GM12878 (cell line): ENCODE measurements around the gene FAM227A. TPM values are rescaled to one million over a fixed set of nuclear protein-coding genes. Genes with fewer than 3 reads are reported as not detected.

Source experiments
- EP300 ChIP-seq, 2 experiments: fragments of 150-350 bp in 1 of 2; IDR thresholded peaks; 2 replicates each; pipeline ENCODE4 v1.6.1; 2011 to 2012; ENCODE audit warnings: low read depth in 2 of 2, low read length in 2 of 2, borderline replicate concordance in 1 of 2, improper control_type of control experiment in 1 of 2, inconsistent platforms in 1 of 2; ENCODE audit not compliant: control insufficient read depth in 1 of 2
- FOS ChIP-seq: IDR thresholded peaks from 3 replicates; pipeline ENCODE4 v1.6.1; 2011; ENCODE audit warnings: borderline replicate concordance; ENCODE audit not compliant: insufficient read length; ENCODE audit errors: extremely low read depth
- HCFC1 ChIP-seq: fragments of 150-350 bp; IDR thresholded peaks from 2 replicates; pipeline ENCODE4 v1.6.1; 2014; ENCODE audit warnings: low read length
- IKZF1 ChIP-seq: fragments of 450-650 bp; conservative IDR thresholded peaks from 2 replicates; pipeline ENCODE4 v1.6.1; 2017; ENCODE audit warnings: antibody characterized with exemption, mild to moderate bottlenecking
- KDM1A ChIP-seq: fragments of 200-600 bp; sonication (generic); IDR thresholded peaks from 2 replicates; pipeline ENCODE4 v1.6.1; 2016; ENCODE audit warnings: borderline replicate concordance
- MYC ChIP-seq: IDR thresholded peaks from 2 replicates; pipeline ENCODE4 v1.6.1; 2011; ENCODE audit warnings: mild to moderate bottlenecking, low read length, moderate library complexity, inconsistent platforms; ENCODE audit not compliant: insufficient read depth, insufficient replicate concordance, insufficient read length, severe bottlenecking
- NFXL1 ChIP-seq: fragments of 450-650 bp; IDR thresholded peaks from 2 replicates; pipeline ENCODE4 v1.6.1; 2017; ENCODE audit warnings: antibody characterized with exemption, mild to moderate bottlenecking, borderline replicate concordance
- NFYB ChIP-seq: IDR thresholded peaks from 2 replicates; pipeline ENCODE4 v1.6.1; 2011; ENCODE audit warnings: low read depth, mild to moderate bottlenecking, low read length, improper control_type of control experiment, moderate library complexity; ENCODE audit not compliant: insufficient read depth
- RUNX3 ChIP-seq: IDR thresholded peaks from 2 replicates; pipeline ENCODE4 v1.6.1; 2012; ENCODE audit warnings: low read length, inconsistent platforms
- SIN3A ChIP-seq: IDR thresholded peaks from 2 replicates; pipeline ENCODE4 v1.6.1; 2012; ENCODE audit warnings: low read depth, low read length, improper control_type of control experiment
- SPI1 ChIP-seq: IDR thresholded peaks from 2 replicates; pipeline ENCODE4 v1.6.1; 2011; ENCODE audit warnings: low read depth, mild to moderate bottlenecking, low read length, moderate library complexity, borderline replicate concordance; ENCODE audit not compliant: insufficient read depth
- SUZ12 ChIP-seq: fragments of 200-600 bp; sonication (generic); IDR thresholded peaks from one replicate; pipeline ENCODE4 v1.6.1; 2018; ENCODE audit warnings: antibody characterized with exemption, mild to moderate bottlenecking; ENCODE audit not compliant: unreplicated experiment
- ZNF384 ChIP-seq: IDR thresholded peaks from 2 replicates; pipeline ENCODE4 v1.6.1; 2012; ENCODE audit warnings: low read depth, mild to moderate bottlenecking, low read length, improper control_type of control experiment, borderline replicate concordance
- ZSCAN29 ChIP-seq: fragments of 450-650 bp; IDR thresholded peaks from 2 replicates; pipeline ENCODE4 v1.6.1; 2017; ENCODE audit warnings: mild to moderate bottlenecking, moderate library complexity
- polyA plus RNA-seq, 11 experiments: library from polyadenylated mRNA; depleted of rRNA in 4 of 11; unstranded in 6 of 11; stranded (reverse) in 5 of 11; fragments of >200 nt; fragmentation: Nextera tagmentation in 4 of 11; fragmentation: Illumina TruSeq in 1 of 11; extraction: Ambion mirVana in 4 of 11; extraction: Trizol in 1 of 11; gene quantifications; 1 replicate in 1 of 11; 2 replicates in 10 of 11; pipeline versions ENCODE4 v1.2.1 to v1.2.3, GENCODE V29; 2011 to 2016; ENCODE audit warnings: inconsistent platforms in 2 of 11, missing spikeins in 2 of 11, low read depth in 1 of 11
- total RNA-seq, 4 experiments: library from RNA; depleted of rRNA in 3 of 4; stranded (reverse); fragments of >200 nt in 3 of 4; fragmentation: Illumina TruSeq in 1 of 4; extraction: Trizol in 1 of 4; gene quantifications; 2 replicates each; pipeline versions ENCODE4 v1.2.1 to v1.2.3, GENCODE V29; 2013 to 2021
- TF ChIP-seq, protein P1 (sequence below): fragments of 450-650 bp; IDR thresholded peaks from 2 replicates; pipeline ENCODE4 v1.6.1; 2017; ENCODE audit warnings: antibody characterized with exemption, mild to moderate bottlenecking, moderate library complexity
- TF ChIP-seq, protein P2 (sequence below): fragments of 450-650 bp; IDR thresholded peaks from 2 replicates; pipeline ENCODE4 v1.6.1; 2014; ENCODE audit warnings: mild to moderate bottlenecking
- TF ChIP-seq, protein P3 (sequence below): fragments of 450-650 bp; formaldehyde crosslinking; IDR thresholded peaks from 2 replicates; pipeline ENCODE4 v1.4.0; 2020; ENCODE audit warnings: mild to moderate bottlenecking, moderate library complexity
- TF ChIP-seq, protein P4 (sequence below): fragments of 450-650 bp; IDR thresholded peaks from 2 replicates; pipeline ENCODE4 v1.6.1; 2017; ENCODE audit warnings: mild to moderate bottlenecking

The FAM227A gene
- total and polyA plus RNA-seq, 10 of the 15 experiments (the other 5 are each of a cell fraction or from before 2014, with no cell fraction given), result 0.02 to 0.59 (median 0.25) TPM

DNA sequence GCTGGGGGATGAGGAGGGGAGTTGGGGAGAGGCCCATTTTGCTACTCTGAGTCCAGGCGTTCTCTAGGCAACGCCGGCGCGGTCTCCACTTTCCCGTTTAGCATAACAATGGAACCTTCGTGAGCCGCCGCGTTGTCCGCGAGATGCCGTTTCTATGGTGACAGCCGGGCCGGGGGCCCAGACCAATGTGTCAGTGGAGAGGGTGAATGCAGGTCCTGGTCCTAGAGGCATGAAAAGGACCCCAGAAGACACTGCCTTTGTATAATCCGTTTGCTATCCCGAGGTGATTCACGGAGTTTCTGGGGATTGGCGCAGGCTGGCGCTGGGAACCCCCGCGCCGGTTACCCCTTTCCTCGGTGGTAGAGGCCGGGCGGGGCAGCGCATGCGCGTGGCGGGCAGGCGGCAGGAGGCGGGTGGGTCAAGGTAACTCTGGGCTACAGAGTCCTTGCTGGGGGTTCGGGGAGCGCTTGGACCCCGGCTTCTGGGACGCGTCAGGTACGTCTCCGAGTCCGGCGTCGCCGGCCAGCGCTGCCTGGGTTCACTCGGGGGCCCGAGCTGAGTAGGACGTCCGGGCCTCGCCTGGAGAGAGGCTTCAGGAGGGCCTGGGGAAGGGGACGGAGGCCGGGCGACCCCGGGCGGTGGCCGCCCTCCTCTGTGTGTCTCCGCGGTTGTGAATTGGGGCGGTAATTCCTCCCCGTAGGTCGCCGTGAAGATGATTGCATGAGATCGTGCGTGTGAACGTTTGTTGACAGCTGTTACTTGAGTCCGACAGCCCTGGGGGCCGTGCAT is at the start of gene FAM227A, which contains the start of gene CBY1 (continued):
- TF ChIP-seq, protein P1, sequence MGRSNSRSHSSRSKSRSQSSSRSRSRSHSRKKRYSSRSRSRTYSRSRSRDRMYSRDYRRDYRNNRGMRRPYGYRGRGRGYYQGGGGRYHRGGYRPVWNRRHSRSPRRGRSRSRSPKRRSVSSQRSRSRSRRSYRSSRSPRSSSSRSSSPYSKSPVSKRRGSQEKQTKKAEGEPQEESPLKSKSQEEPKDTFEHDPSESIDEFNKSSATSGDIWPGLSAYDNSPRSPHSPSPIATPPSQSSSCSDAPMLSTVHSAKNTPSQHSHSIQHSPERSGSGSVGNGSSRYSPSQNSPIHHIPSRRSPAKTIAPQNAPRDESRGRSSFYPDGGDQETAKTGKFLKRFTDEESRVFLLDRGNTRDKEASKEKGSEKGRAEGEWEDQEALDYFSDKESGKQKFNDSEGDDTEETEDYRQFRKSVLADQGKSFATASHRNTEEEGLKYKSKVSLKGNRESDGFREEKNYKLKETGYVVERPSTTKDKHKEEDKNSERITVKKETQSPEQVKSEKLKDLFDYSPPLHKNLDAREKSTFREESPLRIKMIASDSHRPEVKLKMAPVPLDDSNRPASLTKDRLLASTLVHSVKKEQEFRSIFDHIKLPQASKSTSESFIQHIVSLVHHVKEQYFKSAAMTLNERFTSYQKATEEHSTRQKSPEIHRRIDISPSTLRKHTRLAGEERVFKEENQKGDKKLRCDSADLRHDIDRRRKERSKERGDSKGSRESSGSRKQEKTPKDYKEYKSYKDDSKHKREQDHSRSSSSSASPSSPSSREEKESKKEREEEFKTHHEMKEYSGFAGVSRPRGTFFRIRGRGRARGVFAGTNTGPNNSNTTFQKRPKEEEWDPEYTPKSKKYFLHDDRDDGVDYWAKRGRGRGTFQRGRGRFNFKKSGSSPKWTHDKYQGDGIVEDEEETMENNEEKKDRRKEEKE, result peak; percentile 96
- TF ChIP-seq IKZF1, result peak; percentile 46
- TF ChIP-seq ZNF384, result no peak
- no peak for TF ChIP-seq SPI1
- TF ChIP-seq HCFC1, result 0 out of 2 replicates have a peak, but pooled peaks have one; percentile 35
- TF ChIP-seq RUNX3, result 0 out of 2 replicates have a peak, but pooled peaks have one; percentile 15
- no peak for TF ChIP-seq MYC
- TF ChIP-seq, protein P2, sequence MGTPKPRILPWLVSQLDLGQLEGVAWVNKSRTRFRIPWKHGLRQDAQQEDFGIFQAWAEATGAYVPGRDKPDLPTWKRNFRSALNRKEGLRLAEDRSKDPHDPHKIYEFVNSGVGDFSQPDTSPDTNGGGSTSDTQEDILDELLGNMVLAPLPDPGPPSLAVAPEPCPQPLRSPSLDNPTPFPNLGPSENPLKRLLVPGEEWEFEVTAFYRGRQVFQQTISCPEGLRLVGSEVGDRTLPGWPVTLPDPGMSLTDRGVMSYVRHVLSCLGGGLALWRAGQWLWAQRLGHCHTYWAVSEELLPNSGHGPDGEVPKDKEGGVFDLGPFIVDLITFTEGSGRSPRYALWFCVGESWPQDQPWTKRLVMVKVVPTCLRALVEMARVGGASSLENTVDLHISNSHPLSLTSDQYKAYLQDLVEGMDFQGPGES, result no peak
- TF ChIP-seq, protein P3, sequence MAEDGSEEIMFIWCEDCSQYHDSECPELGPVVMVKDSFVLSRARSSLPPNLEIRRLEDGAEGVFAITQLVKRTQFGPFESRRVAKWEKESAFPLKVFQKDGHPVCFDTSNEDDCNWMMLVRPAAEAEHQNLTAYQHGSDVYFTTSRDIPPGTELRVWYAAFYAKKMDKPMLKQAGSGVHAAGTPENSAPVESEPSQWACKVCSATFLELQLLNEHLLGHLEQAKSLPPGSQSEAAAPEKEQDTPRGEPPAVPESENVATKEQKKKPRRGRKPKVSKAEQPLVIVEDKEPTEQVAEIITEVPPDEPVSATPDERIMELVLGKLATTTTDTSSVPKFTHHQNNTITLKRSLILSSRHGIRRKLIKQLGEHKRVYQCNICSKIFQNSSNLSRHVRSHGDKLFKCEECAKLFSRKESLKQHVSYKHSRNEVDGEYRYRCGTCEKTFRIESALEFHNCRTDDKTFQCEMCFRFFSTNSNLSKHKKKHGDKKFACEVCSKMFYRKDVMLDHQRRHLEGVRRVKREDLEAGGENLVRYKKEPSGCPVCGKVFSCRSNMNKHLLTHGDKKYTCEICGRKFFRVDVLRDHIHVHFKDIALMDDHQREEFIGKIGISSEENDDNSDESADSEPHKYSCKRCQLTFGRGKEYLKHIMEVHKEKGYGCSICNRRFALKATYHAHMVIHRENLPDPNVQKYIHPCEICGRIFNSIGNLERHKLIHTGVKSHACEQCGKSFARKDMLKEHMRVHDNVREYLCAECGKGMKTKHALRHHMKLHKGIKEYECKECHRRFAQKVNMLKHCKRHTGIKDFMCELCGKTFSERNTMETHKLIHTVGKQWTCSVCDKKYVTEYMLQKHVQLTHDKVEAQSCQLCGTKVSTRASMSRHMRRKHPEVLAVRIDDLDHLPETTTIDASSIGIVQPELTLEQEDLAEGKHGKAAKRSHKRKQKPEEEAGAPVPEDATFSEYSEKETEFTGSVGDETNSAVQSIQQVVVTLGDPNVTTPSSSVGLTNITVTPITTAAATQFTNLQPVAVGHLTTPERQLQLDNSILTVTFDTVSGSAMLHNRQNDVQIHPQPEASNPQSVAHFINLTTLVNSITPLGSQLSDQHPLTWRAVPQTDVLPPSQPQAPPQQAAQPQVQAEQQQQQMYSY, result no peak
- no peak for TF ChIP-seq ZSCAN29
- TF ChIP-seq, protein P4, sequence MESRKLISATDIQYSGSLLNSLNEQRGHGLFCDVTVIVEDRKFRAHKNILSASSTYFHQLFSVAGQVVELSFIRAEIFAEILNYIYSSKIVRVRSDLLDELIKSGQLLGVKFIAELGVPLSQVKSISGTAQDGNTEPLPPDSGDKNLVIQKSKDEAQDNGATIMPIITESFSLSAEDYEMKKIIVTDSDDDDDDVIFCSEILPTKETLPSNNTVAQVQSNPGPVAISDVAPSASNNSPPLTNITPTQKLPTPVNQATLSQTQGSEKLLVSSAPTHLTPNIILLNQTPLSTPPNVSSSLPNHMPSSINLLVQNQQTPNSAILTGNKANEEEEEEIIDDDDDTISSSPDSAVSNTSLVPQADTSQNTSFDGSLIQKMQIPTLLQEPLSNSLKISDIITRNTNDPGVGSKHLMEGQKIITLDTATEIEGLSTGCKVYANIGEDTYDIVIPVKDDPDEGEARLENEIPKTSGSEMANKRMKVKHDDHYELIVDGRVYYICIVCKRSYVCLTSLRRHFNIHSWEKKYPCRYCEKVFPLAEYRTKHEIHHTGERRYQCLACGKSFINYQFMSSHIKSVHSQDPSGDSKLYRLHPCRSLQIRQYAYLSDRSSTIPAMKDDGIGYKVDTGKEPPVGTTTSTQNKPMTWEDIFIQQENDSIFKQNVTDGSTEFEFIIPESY, result no peak
- TF ChIP-seq SUZ12, result no peak
- no peak for TF ChIP-seq NFYB
- peak; percentile 91 for TF ChIP-seq SIN3A
- TF ChIP-seq KDM1A, result no peak
- TF ChIP-seq FOS, result no peak
- no peak for TF ChIP-seq EP300 (IDR thresholded peaks at IDR 0.05; ENCODE audit: borderline replicate concordance in 1 of 2, control insufficient read depth in 1 of 2, low read depth in 2 of 2, low read length in 2 of 2)
- TF ChIP-seq NFXL1, result no peak
